Measurements from ENCODE around the gene CERS6.

- no peak for TF ChIP-seq POLR2AphosphoS5 (IDR thresholded peaks at IDR 0.05; ENCODE audit: low read length)
- no peak for TF ChIP-seq CHD4 (IDR thresholded peaks at IDR 0.05)
- TF ChIP-seq FOS (IDR thresholded peaks at IDR 0.05; ENCODE audit: borderline replicate concordance, extremely low read depth, insufficient read length) = no peak
- no peak for TF ChIP-seq CHD2 (IDR thresholded peaks at IDR 0.05; ENCODE audit: borderline replicate concordance, low read depth, low read length)
- TF ChIP-seq CTCF (IDR thresholded peaks at IDR 0.05 in 2 of 3, conservative IDR thresholded peaks at IDR 0.05 in 1 of 3; ENCODE audit: control insufficient read depth in 2 of 3, extremely low read depth in 1 of 3, insufficient read depth in 1 of 3, low read depth in 3 of 3, low read length in 3 of 3) = no peak
- TF ChIP-seq CREB1 (IDR thresholded peaks at IDR 0.05; ENCODE audit: low read depth) = no peak
- no peak for TF ChIP-seq SRF (IDR thresholded peaks at IDR 0.05; ENCODE audit: low read depth in 2 of 2, low read length in 2 of 2)
- TF ChIP-seq, protein P1, sequence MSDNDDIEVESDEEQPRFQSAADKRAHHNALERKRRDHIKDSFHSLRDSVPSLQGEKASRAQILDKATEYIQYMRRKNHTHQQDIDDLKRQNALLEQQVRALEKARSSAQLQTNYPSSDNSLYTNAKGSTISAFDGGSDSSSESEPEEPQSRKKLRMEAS (IDR thresholded peaks at IDR 0.05; ENCODE audit: low read depth, low read length) = no peak
- TF ChIP-seq RELA (IDR thresholded peaks at IDR 0.05; ENCODE audit: borderline replicate concordance, partially characterized antibody) = no peak
- TF ChIP-seq JUNB (IDR thresholded peaks at IDR 0.05) = no peak
- no peak for TF ChIP-seq JUND (IDR thresholded peaks at IDR 0.05; ENCODE audit: low read depth, low read length)
- TF ChIP-seq SMAD5 (IDR thresholded peaks at IDR 0.05; ENCODE audit: low read depth) = no peak
- TF ChIP-seq USF2 (IDR thresholded peaks at IDR 0.05; ENCODE audit: borderline replicate concordance, low read depth, low read length) = no peak
Measured at GRCh38 chr2:168424971-168425370, 31.1 kb upstream of the CERS6 start.

All from GM12878 (cell line).